HG03460 (cell line): ENCODE results near the gene C17orf107.

ENCODE experiments used
- ATAC-seq: cut with Tn5 transposase; IDR thresholded peaks from one replicate; pipeline ENCODE4 v1.9.1; 2021; ENCODE audit not compliant: unreplicated experiment

The C17orf107 gene

GRCh38 chr17:4870855-4871254 lies 28.5 kb upstream of the C17orf107 start:
- ATAC-seq = no peak

GRCh38 chr17:4872786-4873185 lies 26.6 kb upstream of the C17orf107 start:
- ATAC-seq = no peak

DNA sequence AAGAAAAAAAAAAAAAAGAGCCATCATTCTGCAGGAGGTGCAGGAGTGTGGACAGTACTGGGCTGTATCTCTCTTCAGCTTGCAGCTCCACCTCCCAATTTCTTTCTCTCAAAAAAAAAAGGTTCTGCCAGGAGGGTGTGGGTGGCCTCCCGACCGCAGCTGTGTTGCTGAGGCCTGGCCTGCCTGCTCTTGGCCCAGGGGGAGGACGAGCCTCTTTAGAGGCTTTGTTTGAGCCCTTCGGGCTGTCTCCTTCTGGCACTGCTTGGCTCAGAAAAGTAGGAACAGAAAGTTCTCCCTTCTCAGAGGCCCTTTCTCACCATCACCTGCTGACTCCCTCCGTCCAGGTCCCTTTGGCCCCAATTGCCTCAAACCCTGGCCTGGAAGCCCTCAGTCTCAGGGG lies 22.2 kb upstream of the C17orf107 start:
- ATAC-seq = no peak

DNA sequence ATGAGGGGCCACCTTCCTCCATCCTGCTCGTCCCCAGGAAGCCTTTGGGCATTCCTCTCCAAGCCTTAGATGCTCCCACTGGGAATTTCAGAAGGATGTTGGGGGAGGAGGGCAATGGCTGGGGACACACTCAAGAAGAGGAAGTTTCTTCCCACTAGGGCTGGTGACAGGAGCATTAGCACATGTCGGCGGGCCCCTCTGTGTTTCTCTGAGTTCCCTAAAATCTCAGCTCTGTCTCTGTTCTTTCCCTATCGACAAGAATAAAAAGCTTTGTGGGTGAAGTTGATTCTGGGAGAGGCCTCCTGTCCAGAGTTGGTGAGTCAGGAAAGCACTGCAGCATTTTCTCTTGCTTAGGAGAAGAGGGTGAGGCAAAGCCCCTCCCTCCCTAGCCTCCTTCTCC lies 19.7 kb upstream of the C17orf107 start:
- ATAC-seq = no peak

DNA sequence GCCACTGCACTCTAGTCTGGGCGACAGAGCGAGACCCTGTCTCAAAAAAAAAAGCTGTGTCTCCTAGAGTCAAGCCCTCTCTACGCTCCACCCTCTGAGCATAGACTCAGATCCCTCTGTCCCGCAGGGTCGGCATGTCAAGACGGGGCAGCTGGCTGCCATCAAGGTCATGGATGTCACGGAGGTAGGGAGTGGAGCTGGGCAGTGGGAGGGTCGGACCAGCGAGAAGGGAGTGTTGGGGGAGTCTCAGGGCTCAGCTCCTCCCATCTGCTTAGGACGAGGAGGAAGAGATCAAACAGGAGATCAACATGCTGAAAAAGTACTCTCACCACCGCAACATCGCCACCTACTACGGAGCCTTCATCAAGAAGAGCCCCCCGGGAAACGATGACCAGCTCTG lies 18.5 kb upstream of the C17orf107 start:
- no peak for ATAC-seq

- no peak for ATAC-seq
Measured at GRCh38 chr17:4881761-4882555, 17.4 kb upstream of the C17orf107 start.

DNA sequence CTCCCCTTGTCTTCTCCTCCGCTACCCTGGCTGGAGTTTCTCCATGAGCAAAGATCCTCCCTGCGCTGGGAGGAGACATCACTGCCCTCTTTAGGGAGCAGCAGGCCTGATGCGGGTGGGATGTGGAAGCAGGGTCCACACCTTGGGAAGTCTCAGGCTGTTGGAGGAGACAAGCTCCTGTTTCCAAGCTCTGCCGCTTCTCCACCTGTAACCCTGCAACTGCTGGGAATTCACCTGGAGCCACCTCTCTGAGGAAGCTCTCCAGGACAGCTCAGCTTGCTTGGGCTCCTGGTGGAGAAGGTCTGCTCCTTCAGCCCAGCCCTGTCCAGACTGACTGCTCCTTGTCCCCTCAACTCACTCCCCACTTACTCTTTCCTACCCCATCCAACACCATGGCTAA lies 14.8 kb upstream of the C17orf107 start:
- no peak for ATAC-seq

DNA sequence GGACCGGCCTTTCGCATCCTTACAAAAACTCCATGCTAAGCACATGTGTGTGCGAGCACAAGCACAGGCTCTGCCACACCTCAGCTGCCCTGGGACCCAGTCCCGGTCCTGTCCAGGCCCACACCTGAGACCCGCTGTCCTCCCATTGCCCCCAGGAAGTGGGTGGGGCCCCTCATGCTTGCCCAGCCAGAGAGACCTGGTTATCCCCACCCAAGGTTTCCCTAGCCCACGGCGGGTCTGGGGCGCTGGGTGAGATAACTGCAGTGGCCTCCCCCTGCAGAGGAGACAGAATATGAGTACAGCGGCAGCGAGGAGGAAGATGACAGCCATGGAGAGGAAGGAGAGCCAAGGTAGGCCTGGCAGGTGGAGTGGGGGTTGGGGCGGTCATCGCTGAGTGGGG lies 12.5 kb upstream of the C17orf107 start:
- ATAC-seq = no peak

DNA sequence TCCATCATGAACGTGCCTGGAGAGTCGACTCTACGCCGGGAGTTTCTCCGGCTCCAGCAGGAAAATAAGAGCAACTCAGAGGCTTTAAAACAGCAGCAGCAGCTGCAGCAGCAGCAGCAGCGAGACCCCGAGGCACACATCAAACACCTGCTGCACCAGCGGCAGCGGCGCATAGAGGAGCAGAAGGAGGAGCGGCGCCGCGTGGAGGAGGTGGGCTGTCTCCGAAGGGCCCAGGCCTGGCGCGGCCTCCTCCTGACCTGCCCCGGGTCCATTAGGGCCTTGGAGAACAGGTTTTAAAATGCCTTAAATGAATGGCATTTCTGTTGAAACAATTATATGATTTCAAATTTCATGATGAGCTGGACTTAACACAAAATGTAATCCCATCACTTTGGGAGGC lies 11.8 kb upstream of the C17orf107 start:
- no peak for ATAC-seq

- ATAC-seq = no peak
Measured at GRCh38 chr17:4891411-4892410, 7.6 kb upstream of the C17orf107 start.

DNA sequence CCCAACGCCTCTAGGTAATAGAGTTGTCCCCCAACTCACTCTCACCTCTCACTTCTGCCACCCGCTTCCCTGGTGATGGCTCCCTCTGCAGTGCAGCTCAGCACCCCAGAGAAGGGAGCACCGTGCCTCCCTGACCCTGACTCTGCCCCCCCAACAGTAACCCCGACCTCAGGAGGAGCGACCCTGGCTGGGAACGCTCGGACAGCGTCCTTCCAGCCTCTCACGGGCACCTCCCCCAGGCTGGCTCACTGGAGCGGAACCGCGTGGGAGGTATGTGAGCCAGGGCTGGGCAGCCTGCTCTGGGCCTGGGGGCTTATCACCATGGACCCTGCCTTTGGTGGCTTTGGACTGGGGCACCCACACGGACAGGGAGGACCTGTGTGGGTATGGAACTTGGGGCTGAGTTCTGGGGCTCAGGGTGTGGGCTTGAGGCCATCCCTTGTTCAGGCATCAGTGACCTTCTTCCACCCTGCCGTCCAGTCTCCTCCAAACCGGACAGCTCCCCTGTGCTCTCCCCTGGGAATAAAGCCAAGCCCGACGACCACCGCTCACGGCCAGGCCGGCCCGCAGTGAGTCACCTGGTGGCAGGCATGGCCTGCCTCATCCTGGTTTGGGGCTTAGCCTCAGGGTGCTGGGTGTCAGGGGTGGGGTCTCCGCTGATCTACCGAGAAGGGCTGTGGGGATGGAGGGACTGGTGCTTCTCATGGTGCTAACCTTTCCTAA lies 6.7 kb upstream of the C17orf107 start:
- ATAC-seq = no peak

GRCh38 chr17:4893272-4893671 lies 6.1 kb upstream of the C17orf107 start:
- no peak for ATAC-seq

DNA sequence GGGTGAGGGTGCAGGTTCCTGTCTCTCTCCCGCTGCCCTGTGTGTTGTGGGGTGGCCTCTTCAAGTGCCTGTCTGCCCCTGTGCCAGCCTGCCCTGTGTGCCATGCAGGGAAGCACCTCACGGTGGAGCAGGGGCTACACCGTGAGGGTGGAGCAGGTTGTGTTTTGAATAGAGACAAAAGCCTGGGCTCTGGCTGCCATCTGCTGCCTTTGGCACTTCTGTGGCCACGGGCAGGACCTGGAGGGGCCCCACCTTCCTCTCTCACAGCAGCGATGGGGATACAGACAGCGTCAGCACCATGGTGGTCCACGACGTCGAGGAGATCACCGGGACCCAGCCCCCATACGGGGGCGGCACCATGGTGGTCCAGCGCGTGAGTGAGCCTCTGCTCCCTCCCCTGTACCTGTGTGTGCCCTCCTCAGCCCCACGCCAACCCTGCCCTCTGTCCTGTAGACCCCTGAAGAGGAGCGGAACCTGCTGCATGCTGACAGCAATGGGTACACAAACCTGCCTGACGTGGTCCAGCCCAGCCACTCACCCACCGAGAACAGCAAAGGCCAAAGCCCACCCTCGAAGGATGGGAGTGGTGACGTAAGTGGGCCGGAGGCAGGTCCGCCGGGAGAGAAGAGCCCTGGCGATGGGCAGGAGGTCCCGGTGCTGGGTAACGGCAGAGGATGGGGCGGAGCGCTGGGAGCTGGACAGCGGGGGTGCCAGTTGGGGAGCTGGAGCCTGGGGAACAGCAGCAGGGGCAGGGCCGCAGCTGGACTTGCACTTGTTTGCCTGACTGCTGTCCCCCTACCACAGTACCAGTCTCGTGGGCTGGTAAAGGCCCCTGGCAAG lies 5.4 kb upstream of the C17orf107 start:
- no peak for ATAC-seq

DNA sequence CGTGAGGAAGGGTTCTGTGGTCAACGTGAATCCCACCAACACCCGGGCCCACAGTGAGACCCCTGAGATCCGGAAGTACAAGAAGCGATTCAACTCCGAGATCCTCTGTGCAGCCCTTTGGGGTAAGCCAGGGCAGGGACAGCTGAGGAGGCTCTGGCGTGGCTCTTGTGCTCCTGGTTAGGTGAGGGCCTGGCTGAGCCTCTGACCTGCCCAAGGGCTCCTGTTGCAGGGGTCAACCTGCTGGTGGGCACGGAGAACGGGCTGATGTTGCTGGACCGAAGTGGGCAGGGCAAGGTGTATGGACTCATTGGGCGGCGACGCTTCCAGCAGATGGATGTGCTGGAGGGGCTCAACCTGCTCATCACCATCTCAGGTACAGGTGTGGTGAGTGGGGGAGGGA lies 4.2 kb upstream of the C17orf107 start:
- ATAC-seq = no peak

DNA sequence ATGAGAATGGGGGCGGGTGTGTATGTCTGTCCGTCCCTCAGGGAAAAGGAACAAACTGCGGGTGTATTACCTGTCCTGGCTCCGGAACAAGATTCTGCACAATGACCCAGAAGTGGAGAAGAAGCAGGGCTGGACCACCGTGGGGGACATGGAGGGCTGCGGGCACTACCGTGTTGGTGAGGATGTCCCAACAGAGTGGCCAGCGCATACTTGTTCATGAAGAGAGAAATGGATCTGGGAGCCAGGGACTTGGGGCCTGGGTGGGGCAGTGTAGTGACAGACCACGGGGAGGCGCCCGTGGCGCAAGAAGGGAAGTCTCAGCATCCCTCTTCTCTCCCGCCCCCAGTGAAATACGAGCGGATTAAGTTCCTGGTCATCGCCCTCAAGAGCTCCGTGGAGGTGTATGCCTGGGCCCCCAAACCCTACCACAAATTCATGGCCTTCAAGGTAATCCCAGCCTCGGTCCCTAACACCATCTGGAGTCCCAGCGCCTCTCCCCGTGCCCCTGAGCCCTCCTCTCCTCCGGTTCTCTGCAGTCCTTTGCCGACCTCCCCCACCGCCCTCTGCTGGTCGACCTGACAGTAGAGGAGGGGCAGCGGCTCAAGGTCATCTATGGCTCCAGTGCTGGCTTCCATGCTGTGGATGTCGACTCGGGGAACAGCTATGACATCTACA lies 3.5 kb upstream of the C17orf107 start:
- no peak for ATAC-seq

DNA sequence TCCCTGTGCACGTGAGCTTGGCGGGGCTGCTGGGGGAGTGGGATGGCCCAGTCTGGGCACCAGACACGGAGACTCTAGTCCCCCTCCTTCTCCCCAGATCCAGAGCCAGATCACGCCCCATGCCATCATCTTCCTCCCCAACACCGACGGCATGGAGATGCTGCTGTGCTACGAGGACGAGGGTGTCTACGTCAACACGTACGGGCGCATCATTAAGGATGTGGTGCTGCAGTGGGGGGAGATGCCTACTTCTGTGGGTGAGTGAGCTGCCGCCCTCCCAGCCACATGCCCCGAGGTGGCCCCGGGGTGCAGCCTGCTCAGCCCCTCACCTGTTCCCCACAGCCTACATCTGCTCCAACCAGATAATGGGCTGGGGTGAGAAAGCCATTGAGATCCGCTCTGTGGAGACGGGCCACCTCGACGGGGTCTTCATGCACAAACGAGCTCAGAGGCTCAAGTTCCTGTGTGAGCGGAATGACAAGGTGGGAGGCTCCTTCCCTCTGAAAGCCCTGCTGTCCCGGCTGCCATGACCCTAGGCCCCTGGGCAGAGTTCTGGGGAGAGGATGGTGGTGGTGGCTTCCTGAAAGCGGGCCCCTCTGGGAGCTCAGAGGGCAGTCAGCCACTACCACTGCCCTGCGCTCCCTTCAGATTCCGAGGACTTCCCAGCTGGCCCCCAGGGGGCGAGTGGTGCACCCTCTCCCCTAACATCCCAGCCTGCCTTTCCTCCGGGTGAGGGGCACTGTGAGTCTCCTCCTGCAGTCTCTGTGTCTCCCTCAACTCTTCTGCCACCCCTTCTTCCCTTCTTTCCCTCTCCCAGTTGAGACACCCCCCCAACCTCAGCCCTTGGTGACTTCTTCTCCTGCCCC lies 2.8 kb upstream of the C17orf107 start:
- no peak for ATAC-seq

DNA sequence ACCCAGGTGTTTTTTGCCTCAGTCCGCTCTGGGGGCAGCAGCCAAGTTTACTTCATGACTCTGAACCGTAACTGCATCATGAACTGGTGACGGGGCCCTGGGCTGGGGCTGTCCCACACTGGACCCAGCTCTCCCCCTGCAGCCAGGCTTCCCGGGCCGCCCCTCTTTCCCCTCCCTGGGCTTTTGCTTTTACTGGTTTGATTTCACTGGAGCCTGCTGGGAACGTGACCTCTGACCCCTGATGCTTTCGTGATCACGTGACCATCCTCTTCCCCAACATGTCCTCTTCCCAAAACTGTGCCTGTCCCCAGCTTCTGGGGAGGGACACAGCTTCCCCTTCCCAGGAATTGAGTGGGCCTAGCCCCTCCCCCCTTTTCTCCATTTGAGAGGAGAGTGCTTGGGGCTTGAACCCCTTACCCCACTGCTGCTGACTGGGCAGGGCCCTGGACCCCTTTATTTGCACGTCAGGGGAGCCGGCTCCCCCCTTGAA lies 2.1 kb upstream of the C17orf107 start:
- no peak for ATAC-seq

DNA sequence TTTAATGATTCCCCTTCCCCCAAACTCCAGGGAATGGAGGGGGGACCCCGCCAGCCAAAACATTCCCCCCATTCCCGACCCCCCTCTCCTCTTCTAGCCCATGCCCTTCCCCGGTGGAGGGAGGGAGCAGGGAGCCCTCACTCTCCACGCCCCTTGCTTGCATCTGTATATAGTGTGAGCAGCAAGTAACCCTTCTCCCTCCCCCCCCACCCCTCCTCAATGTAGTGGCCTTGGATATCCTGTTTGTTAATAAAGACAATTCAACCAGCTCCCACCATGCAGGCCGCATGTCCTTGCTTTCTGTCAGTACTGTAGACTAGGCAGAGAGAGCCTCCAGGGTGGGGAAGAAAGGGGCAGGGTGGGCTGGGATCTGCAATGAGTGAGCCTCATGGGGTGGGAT lies 1.6 kb upstream of the C17orf107 start:
- no peak for ATAC-seq

GRCh38 chr17:4898351-4898750 lies 985 bp upstream of the C17orf107 start:
- no peak for ATAC-seq
